AG09319 (cell line): ENCODE results near the gene ODF2.

ENCODE experiments used
- DNase-seq: peaks from one replicate; pipeline ENCODE4 v3.0.0-alpha.2; 2010; ENCODE audit warnings: low read depth; ENCODE audit errors: extremely low read depth
- CTCF ChIP-seq: IDR thresholded peaks from 2 replicates; pipeline ENCODE4 v1.5.1; 2011; ENCODE audit warnings: low read depth, mild to moderate bottlenecking, inconsistent platforms, low read length, moderate library complexity

Gene ODF2

DNA sequence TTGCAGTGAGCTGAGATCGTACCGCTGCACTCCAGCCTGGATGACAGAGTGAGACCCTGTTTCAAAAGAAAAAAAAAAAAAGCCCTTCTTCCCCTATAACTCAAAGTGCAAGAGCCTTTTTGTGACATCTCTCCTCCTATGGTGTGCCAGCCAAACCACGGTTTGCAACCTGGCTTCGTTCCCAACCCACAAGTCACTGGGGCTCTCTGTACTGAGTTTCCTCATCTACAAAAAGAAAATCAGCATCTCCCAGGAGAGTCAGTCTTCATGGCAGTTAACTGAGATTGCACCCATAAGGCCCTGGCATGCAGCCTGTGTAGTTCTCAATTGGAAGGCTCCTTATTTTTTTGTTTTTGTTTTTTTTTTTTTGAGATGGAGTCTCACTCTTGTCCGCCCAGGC, 14.8 kb downstream of the ODF2 start:
- DNase-seq: no peak

GRCh38 chr9:128473104-128473503, 17.3 kb downstream of the ODF2 start:
- no peak for TF ChIP-seq CTCF
- DNase-seq: no peak

More for the DNA sequence above, 14.8 kb downstream of the ODF2 start:
- no peak for TF ChIP-seq CTCF

DNA sequence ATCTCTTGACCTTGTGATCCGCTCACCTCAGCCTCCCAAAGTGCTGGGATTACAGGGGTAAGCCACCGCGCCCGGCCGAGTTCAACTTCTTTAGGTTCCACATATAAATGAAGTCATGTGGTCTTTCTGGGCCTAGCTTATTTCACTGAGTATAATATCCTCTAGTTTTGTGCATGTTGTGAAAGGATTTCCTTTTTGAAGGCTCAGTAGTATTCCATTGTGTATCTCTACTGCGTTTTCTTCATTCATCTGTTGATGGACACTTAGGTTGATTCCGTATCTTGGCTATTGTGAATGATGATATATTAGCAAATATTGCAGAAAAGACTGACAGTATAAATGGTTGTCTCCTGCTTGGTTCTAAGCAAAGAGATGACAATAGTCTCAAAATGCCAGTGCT, 20.1 kb downstream of the ODF2 start:
- no peak for TF ChIP-seq CTCF

DNA sequence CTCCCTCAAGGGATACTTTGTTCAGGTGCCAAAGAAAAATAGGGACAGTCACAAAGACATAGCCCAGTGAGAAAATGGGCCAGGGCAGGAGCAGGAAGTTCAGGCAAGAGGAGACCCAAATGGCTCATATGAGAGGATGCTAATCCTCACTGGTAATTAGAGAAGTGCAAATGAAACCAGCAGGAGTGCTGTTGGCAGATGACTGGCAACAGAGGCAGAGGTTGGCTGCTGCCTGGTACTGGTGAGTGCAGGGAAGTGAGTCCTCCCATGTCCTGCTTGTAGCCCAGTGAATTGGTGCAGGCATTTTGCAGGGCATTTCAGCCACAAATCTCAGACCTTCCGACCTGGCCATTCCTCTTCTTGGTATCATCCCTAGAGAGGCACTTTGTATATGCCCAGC, 23.5 kb downstream of the ODF2 start:
- no peak for DNase-seq
- no peak for TF ChIP-seq CTCF

More for the DNA sequence above, 20.1 kb downstream of the ODF2 start:
- no peak for DNase-seq

DNA sequence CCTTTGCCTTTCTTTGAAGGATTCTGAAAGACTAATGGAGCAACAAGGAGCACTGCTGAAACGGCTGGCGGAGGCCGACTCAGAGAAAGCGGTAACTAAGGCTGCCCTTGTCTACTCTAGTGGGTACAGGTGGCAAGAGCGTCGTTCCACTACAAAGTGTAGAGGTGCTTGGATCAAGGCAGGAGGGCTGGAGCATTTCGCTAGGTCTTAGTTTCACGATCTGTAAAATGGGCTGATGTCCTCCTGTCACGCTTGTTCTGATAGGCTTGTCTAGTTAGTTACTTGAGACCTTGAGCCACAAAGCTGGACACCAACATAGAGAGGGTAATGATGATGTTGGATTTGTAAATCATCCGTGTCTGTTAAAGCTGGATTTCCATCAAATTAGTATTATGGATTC, 25.8 kb downstream of the ODF2 start:
- no peak for DNase-seq
- no peak for TF ChIP-seq CTCF

GRCh38 chr9:128482186-128482585, 26.4 kb downstream of the ODF2 start:
- TF ChIP-seq CTCF: no peak
- DNase-seq: no peak

DNA sequence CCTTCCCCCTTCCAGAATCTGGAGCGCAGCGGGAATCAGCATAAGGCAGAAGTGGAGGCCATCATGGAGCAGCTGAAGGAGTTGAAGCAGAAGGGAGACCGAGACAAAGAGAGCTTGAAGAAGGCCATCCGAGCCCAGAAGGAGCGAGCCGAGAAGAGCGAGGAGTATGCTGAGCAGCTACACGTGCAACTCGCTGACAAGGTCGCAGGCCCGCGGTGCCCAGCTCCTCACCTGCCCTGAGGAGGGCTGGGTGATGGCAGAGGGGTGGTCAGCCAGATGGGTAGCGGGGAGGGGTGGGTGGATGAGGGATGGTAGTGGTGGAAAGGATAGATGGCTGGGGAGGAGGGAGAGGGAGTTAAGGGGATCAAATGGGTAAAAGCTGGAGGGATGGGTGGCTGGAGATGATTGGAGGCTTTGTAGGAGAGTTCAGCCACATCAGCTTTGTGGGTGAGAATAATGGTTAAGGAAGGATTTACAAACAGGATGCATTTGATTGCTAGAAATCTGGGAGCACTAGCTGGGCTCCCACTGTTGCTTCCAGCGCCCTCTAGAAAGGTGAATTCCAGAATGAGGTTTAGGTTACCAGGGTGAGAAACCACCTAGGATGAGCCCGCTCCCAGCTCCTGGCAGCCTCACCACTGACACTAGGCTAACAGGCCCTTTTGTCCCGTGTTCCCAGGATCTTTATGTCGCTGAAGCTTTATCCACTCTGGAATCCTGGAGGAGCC, 29.0 kb downstream of the ODF2 start:
- no peak for DNase-seq
- TF ChIP-seq CTCF: no peak
